Astrocyte (in vitro differentiated cells and primary cell): ENCODE measurements around the gene LRPPRC. TPM values are rescaled to one million over a fixed set of nuclear protein-coding genes. Genes with fewer than 3 reads are reported as not detected.

Source experiments
- DNase-seq: peaks from one replicate; pipeline ENCODE4 v3.0.0-alpha.2; 2010; ENCODE audit warnings: low read depth
- FAIRE-seq: peaks from 2 replicates; lab custom pipeline; 2011; peaks lifted over from hg19 to GRCh38; lab: Jason Lieb, UNC
- H2AFZ ChIP-seq: 2 replicates; pipeline ENCODE4 v1.6.0; 2012; ENCODE audit warnings: low read depth, low read length, inconsistent platforms
- H3K27ac ChIP-seq: 2 replicates; pipeline ENCODE4 v1.5.1; 2011; ENCODE audit warnings: low read depth, low read length, inconsistent platforms
- H3K27me3 ChIP-seq: 2 replicates; pipeline ENCODE4 v1.6.0; 2011; ENCODE audit warnings: low read length, inconsistent platforms; ENCODE audit not compliant: insufficient read depth
- H3K36me3 ChIP-seq: 2 replicates; pipeline ENCODE4 v1.5.1; 2011; ENCODE audit warnings: low read length, inconsistent platforms; ENCODE audit not compliant: insufficient read depth
- H3K4me1 ChIP-seq: 2 replicates; pipeline ENCODE4 v1.5.1; 2011; ENCODE audit warnings: low read length, inconsistent platforms; ENCODE audit not compliant: insufficient read depth
- H3K4me2 ChIP-seq: 2 replicates; pipeline ENCODE4 v1.6.0; 2012; ENCODE audit warnings: low read length, inconsistent platforms
- H3K4me3 ChIP-seq: 2 replicates; pipeline ENCODE4 v1.5.1; 2011; ENCODE audit warnings: low read depth, mild to moderate bottlenecking, low read length, inconsistent platforms; ENCODE audit not compliant: insufficient read depth
- H3K79me2 ChIP-seq: 2 replicates; pipeline ENCODE4 v1.6.0; 2012; ENCODE audit warnings: mild to moderate bottlenecking, low read length, inconsistent platforms; ENCODE audit not compliant: insufficient read depth
- H3K9ac ChIP-seq: 2 replicates; pipeline ENCODE4 v1.6.0; 2012; ENCODE audit warnings: mild to moderate bottlenecking, low read length, inconsistent platforms
- H3K9me3 ChIP-seq: 2 replicates; pipeline ENCODE4 v1.5.1; 2012; ENCODE audit warnings: low read depth, mild to moderate bottlenecking, low read length, inconsistent platforms; ENCODE audit not compliant: insufficient read depth
- H4K20me1 ChIP-seq: 2 replicates; pipeline ENCODE4 v1.6.0; 2012; ENCODE audit warnings: low read length, inconsistent platforms; ENCODE audit not compliant: insufficient read depth
- H3K27ac Mint-ChIP-seq: one replicate; pipeline ENCODE4 v1.8.0; 2021; ENCODE audit warnings: mild to moderate bottlenecking, mixed read lengths; ENCODE audit not compliant: unreplicated experiment
- H3K27me3 Mint-ChIP-seq: one replicate; pipeline ENCODE4 v1.8.0; 2021; ENCODE audit warnings: low read depth, mixed read lengths; ENCODE audit not compliant: unreplicated experiment
- H3K36me3 Mint-ChIP-seq: one replicate; pipeline ENCODE4 v1.8.0; 2021; ENCODE audit warnings: low read depth, mixed read lengths; ENCODE audit not compliant: unreplicated experiment
- H3K4me1 Mint-ChIP-seq: one replicate; pipeline ENCODE4 v1.8.0; 2021; ENCODE audit warnings: low read depth, mixed read lengths; ENCODE audit not compliant: unreplicated experiment
- H3K4me3 Mint-ChIP-seq: one replicate; pipeline ENCODE4 v1.8.0; 2021; ENCODE audit warnings: mild to moderate bottlenecking, moderate library complexity, mixed read lengths; ENCODE audit not compliant: unreplicated experiment
- H3K9me3 Mint-ChIP-seq: one replicate; pipeline ENCODE4 v1.8.0; 2021; ENCODE audit warnings: mild to moderate bottlenecking, mixed read lengths; ENCODE audit not compliant: unreplicated experiment
- EZH2 ChIP-seq: IDR thresholded peaks from 2 replicates; pipeline ENCODE4 v1.6.1; 2012; ENCODE audit warnings: mild to moderate bottlenecking, low read length, inconsistent platforms; ENCODE audit not compliant: insufficient read depth
- total RNA-seq: library from RNA; stranded (reverse); gene quantifications from 2 replicates; pipeline ENCODE4 v1.2.1, GENCODE V29; 2021
- TF ChIP-seq, protein P1 (sequence below): IDR thresholded peaks from 2 replicates; pipeline ENCODE4 v1.5.1; 2011; ENCODE audit warnings: low read depth, mild to moderate bottlenecking, inconsistent platforms, low read length, moderate library complexity; ENCODE audit not compliant: insufficient read depth

Gene LRPPRC
- total RNA-seq, 1 donor from 2014 or later = 94.9 TPM

DNA sequence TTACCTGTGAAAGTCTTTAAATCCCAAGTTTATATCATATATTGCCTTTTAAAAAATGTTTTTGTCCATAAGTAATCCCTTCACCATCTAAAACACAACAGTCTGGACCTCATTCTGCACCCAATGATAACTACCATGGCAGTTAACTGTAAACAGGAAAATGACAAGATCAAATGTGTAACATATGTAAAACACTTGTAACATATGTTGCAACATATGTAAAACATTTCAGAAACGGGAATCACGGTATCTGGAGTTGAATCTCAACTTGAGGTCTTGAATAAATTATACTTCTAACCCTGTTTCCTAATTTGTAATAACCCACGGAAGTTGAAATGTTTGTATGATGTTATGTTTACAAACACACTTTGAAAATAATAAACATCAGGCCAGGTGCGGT is 6.2 kb downstream of the LRPPRC start:
- DNase-seq (no peak), FAIRE-seq (no peak)
- Histone ChIP-seq H3K4me1 (peaks cover 6% of the 10 kb centered on the region), H3K4me3 (no peak overlapping the region), H4K20me1 (peaks cover 80% of the 10 kb centered on the region), H3K27me3 (no peaks in the 10 kb centered on the region), H3K79me2 (peaks cover 97% of the 10 kb centered on the region), H3K4me2 (no peak overlapping the region), H3K36me3 (peaks cover 15% of the 10 kb centered on the region), H3K27ac (no peak overlapping the region), H2AFZ (no peak overlapping the region), H3K9ac (no peak overlapping the region), H3K9me3 (no peaks in the 10 kb centered on the region)
- Mint-ChIP-seq H3K4me3 (no peak overlapping the region), H3K4me1 (peaks cover 15% of the 10 kb centered on the region), H3K9me3 (no peaks in the 10 kb centered on the region), H3K27me3 (no peaks in the 10 kb centered on the region), H3K36me3 (peaks cover 9% of the 10 kb centered on the region), H3K27ac (no peak overlapping the region)
- TF ChIP-seq EZH2 = no peak
- TF ChIP-seq, protein P1, sequence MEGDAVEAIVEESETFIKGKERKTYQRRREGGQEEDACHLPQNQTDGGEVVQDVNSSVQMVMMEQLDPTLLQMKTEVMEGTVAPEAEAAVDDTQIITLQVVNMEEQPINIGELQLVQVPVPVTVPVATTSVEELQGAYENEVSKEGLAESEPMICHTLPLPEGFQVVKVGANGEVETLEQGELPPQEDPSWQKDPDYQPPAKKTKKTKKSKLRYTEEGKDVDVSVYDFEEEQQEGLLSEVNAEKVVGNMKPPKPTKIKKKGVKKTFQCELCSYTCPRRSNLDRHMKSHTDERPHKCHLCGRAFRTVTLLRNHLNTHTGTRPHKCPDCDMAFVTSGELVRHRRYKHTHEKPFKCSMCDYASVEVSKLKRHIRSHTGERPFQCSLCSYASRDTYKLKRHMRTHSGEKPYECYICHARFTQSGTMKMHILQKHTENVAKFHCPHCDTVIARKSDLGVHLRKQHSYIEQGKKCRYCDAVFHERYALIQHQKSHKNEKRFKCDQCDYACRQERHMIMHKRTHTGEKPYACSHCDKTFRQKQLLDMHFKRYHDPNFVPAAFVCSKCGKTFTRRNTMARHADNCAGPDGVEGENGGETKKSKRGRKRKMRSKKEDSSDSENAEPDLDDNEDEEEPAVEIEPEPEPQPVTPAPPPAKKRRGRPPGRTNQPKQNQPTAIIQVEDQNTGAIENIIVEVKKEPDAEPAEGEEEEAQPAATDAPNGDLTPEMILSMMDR = no peak

DNA sequence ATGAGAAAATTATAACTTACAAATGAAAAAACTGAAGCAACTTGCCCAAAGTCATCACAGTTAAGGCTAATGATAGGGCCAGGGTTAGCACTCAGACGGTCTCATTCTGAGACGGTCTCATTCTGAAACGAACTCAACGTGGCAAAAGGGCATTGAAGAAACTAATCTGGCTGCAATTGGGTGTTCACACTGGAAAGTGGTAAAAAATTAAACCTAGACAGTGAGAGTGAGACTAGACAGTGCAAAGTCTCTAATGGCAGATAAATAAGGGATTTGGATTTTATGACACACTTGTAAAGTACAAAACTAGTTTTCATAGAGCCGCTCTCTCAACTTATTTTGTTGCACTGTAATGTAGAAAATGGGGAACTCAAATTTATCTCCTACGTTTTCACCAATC is 9.2 kb downstream of the LRPPRC start:
- peaks cover 59% of the 10 kb centered on the region for H4K20me1 ChIP-seq
- peaks cover 8% of the 10 kb centered on the region for H3K36me3 ChIP-seq
- no peak overlapping the region for H3K27ac ChIP-seq
- Mint-ChIP-seq H3K36me3 (peaks cover 7% of the 10 kb centered on the region), H3K27me3 (no peaks in the 10 kb centered on the region), H3K4me3 (no peak overlapping the region), H3K27ac (no peak overlapping the region), H3K4me1 (no peaks in the 10 kb centered on the region), H3K9me3 (no peaks in the 10 kb centered on the region)
- no peak for FAIRE-seq
- H3K79me2 ChIP-seq = peaks cover 91% of the 10 kb centered on the region
- no peak overlapping the region for H2AFZ ChIP-seq
- no peaks in the 10 kb centered on the region for H3K9me3 ChIP-seq
- no peak overlapping the region for H3K4me3 ChIP-seq
- H3K27me3 ChIP-seq = no peaks in the 10 kb centered on the region
- no peak overlapping the region for H3K9ac ChIP-seq
- no peak for DNase-seq
- TF ChIP-seq, protein P1 = no peak
- no peak for TF ChIP-seq EZH2
- H3K4me1 ChIP-seq = no peaks in the 10 kb centered on the region
- no peak overlapping the region for H3K4me2 ChIP-seq

DNA sequence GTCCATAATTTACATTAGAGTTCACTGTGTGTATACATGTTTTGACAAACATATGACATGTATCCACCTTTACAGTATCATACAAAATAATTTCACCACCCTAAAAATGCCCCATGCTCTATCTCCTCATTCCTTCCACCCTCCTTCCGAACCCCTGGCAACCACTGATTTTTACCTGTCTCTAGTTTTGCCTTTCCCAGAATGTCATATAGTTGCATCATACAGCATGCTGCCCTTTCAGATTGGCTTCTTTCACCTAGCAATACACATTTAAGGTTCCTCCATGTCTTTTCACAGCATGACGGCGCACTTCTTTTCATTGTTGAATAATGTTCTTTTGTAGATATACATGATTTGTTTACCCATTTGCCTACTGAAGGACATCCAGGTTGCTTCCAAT is 10.4 kb downstream of the LRPPRC start:
- Histone ChIP-seq H2AFZ (no peak overlapping the region), H3K79me2 (peaks cover 82% of the 10 kb centered on the region), H3K4me2 (no peak overlapping the region), H3K27ac (no peak overlapping the region), H3K9me3 (no peaks in the 10 kb centered on the region), H4K20me1 (peaks cover 50% of the 10 kb centered on the region), H3K4me3 (no peak overlapping the region), H3K4me1 (no peaks in the 10 kb centered on the region), H3K9ac (no peak overlapping the region), H3K27me3 (no peaks in the 10 kb centered on the region), H3K36me3 (peaks cover 12% of the 10 kb centered on the region)
- Mint-ChIP-seq H3K36me3 (peaks cover 5% of the 10 kb centered on the region), H3K4me3 (no peak overlapping the region), H3K4me1 (no peaks in the 10 kb centered on the region), H3K27me3 (no peaks in the 10 kb centered on the region), H3K27ac (peak overlapping the region; percentile 1), H3K9me3 (no peaks in the 10 kb centered on the region)
- no peak for TF ChIP-seq EZH2
- TF ChIP-seq, protein P1 = no peak
- no peak for DNase-seq
- no peak for FAIRE-seq
